IPS DF 6.9 (cell line): ENCODE results near the gene TNFAIP6.
"Not testable (repeated sequence)": the region's sequence is repeated elsewhere in the genome, so short reads cannot be mapped to it uniquely, and the experiment has no call there.

ENCODE experiments used
- DNase-seq: peaks from one replicate; pipeline ENCODE4 v3.0.0-alpha.2; 2013; ENCODE audit warnings: low read depth, low spot score
- H3K27ac ChIP-seq: one replicate; pipeline ENCODE4 v1.5.1; 2013; ENCODE audit warnings: low read length, control low read depth
- H3K27me3 ChIP-seq: 2 replicates; pipeline ENCODE4 v1.6.1; 2013; ENCODE audit warnings: mild to moderate bottlenecking, low read length; ENCODE audit not compliant: control insufficient read depth, insufficient read depth
- H3K36me3 ChIP-seq: 2 replicates; pipeline ENCODE4 v1.6.1; 2013; ENCODE audit warnings: low read length; ENCODE audit not compliant: control insufficient read depth, insufficient read depth
- H3K4me1 ChIP-seq: 2 replicates; pipeline ENCODE4 v1.6.1; 2013; ENCODE audit warnings: low read length; ENCODE audit not compliant: control insufficient read depth, insufficient read depth
- H3K4me3 ChIP-seq: 2 replicates; pipeline ENCODE4 v1.5.1; 2013; ENCODE audit warnings: mild to moderate bottlenecking, low read length
- H3K9me3 ChIP-seq: 2 replicates; pipeline ENCODE4 v1.6.1; 2013; ENCODE audit warnings: low read length, inconsistent platforms; ENCODE audit not compliant: control insufficient read depth, insufficient read depth
- WGBS: extraction: QIAGEN DNeasy Blood & Tissue Kit; methylation state at CpG from one replicate; pipeline ENCODE4 v1.1.7; 2013; ENCODE audit warnings: mixed read lengths, missing lambda C conversion rate; ENCODE audit not compliant: insufficient read length, insufficient coverage; 5-methylcytosine and 5-hydroxymethylcytosine counted together

Gene TNFAIP6

GRCh38 chr2:151417650-151418049 lies 60.3 kb downstream of the TNFAIP6 start:
- H3K27ac ChIP-seq = no peak overlapping the region
- WGBS = no CpG with 5 or more reads among the region's 3 CpGs

GRCh38 chr2:151421681-151422080 lies 64.3 kb downstream of the TNFAIP6 start:
- no CpG with 5 or more reads among the region's 12 CpGs for WGBS
- not testable (repeated sequence) for H3K27ac ChIP-seq, DNase-seq, H3K4me3 ChIP-seq, H3K27me3 ChIP-seq, H3K4me1 ChIP-seq, H3K9me3 ChIP-seq
- peaks cover 21% of the 10 kb centered on the region for H3K36me3 ChIP-seq

More at GRCh38 chr2:151417650-151418049, 60.3 kb downstream of the TNFAIP6 start:
- Histone ChIP-seq H3K4me1 (no peaks in the 10 kb centered on the region), H3K9me3 (no peaks in the 10 kb centered on the region), H3K36me3 (peaks cover 20% of the 10 kb centered on the region), H3K4me3 (no peak overlapping the region), H3K27me3 (no peaks in the 10 kb centered on the region)
- no peak for DNase-seq

- H3K36me3 ChIP-seq = peaks cover 21% of the 10 kb centered on the region
- WGBS = no CpG with 5 or more reads among the region's 3 CpGs
- H3K4me3 ChIP-seq = no peak overlapping the region
- H3K27me3 ChIP-seq = no peaks in the 10 kb centered on the region
- H3K9me3 ChIP-seq = no peaks in the 10 kb centered on the region
- no peak overlapping the region for H3K27ac ChIP-seq
- no peaks in the 10 kb centered on the region for H3K4me1 ChIP-seq
- no peak for DNase-seq
These were observed 65.6 kb downstream of the TNFAIP6 start for GRCh38 chr2:151422917-151423439.

GRCh38 chr2:151423760-151424159 lies 66.4 kb downstream of the TNFAIP6 start:
- WGBS = no CpG with 5 or more reads among the region's 3 CpGs
- Histone ChIP-seq H3K4me1 (no peaks in the 10 kb centered on the region), H3K36me3 (peaks cover 16% of the 10 kb centered on the region), H3K27ac (no peak overlapping the region), H3K27me3 (no peaks in the 10 kb centered on the region), H3K4me3 (no peak overlapping the region), H3K9me3 (no peaks in the 10 kb centered on the region)
- DNase-seq = no peak
